Measurements from ENCODE around the gene TEX14. TPM values are rescaled to one million over a fixed set of nuclear protein-coding genes. Genes with fewer than 3 reads are reported as not detected.

The TEX14 gene
- total and polyA plus RNA-seq, 2 donors (not counting 3 experiments of a cell fraction or from before 2014, with no cell fraction given): 0.10 TPM; not detected in 1

DNA sequence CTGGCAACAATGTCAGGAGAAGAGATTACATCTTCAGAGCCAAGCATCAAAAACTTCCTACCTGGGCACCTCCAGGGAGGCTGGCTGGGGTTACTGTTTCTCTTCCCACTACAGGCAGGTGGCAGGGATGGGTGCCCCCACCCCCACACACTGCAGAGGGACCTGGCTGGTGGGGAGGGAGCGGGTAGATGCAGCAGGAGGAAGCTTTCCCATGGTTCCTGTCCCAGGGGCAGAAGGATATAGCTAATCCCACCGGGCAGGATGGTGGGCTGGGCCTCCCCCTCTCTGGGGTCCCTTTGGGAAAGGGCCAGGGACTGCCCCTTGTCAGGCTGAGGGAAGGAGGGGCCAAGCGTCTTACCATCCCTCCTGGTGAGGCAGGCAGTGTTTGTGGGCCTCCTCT lies 160.7 kb downstream of the TEX14 start:
- no peak overlapping the region for H3K9ac ChIP-seq (replicated peaks; ENCODE audit: extremely low read depth, insufficient read depth, low read length)
- H3K27ac ChIP-seq (ENCODE audit: insufficient read depth, low read depth, low read length): no peak overlapping the region
- POLR2A ChIA-PET: no interaction called here
- peaks cover 15% of the 10 kb centered on the region for H3K4me1 ChIP-seq (ENCODE audit: control insufficient read depth, extremely low read depth, insufficient read depth, low read length)
- H3K27me3 ChIP-seq (ENCODE audit: control insufficient read depth in 2 of 2, insufficient read depth in 2 of 2, low read length in 2 of 2): peaks cover under 1 to 2% of the 10 kb centered on the region in 2 experiments
- H3K36me3 ChIP-seq (ENCODE audit: control insufficient read depth in 2 of 2, extremely low read depth in 1 of 2, insufficient read depth in 2 of 2, low read length in 2 of 2): no peaks in the 10 kb centered on the region
- H3K9me3 ChIP-seq (replicated peaks; ENCODE audit: control insufficient read depth, insufficient read depth, low read length): no peaks in the 10 kb centered on the region
- FAIRE-seq: no peak
- BruUV-seq (replicated peaks): no TSS peak
- peak overlapping the region; percentile 88 for H3K4me2 ChIP-seq (ENCODE audit: insufficient read depth, low read length)
- intact Hi-C loops (cut with micrococcal nuclease): no loop called here
- no peaks in the 10 kb centered on the region for H3K9me1 ChIP-seq (replicated peaks; ENCODE audit: control insufficient read depth, extremely low read depth, insufficient read depth, low read length)
- H3K4me3 ChIP-seq (replicated peaks in 1 of 3; ENCODE audit: insufficient read depth in 1 of 3, low read depth in 1 of 3, low read length in 3 of 3): peak overlapping the region in 1 of 3 experiments; percentile 44
- H2AFZ ChIP-seq (ENCODE audit: low read depth, low read length): no peak overlapping the region
- no peak for DNase-seq (ENCODE audit: low read depth, low spot score)
- CTCF ChIA-PET: interaction anchor here (1.5 to 2.3 kb wide), 3 partner anchors 10 to 12 kb away, joined by 6 to 9 read pairs (median 6); no protein-coding TSS in a partner anchor
- no peak for TF ChIP-seq POLR2A (IDR thresholded peaks at IDR 0.05; ENCODE audit: low read depth, low read length)
- no peak for TF ChIP-seq GATA2 (IDR thresholded peaks at IDR 0.05; ENCODE audit: insufficient read depth, insufficient read length, low read depth, low read length)
- no peak for TF ChIP-seq MYC (IDR thresholded peaks at IDR 0.05; ENCODE audit: low read depth, low read length)
- H3K79me2 ChIP-seq (ENCODE audit: control insufficient read depth, insufficient read depth, low read length): no peaks in the 10 kb centered on the region
- no peaks in the 10 kb centered on the region for H4K20me1 ChIP-seq (replicated peaks; ENCODE audit: control insufficient read depth, extremely low read depth, insufficient read depth, low read length)
- dilution Hi-C loops (cut with MboI; ENCODE audit: extremely low pct_ligation_motif_present, low sequenced_read_pairs): no loop called here

DNA sequence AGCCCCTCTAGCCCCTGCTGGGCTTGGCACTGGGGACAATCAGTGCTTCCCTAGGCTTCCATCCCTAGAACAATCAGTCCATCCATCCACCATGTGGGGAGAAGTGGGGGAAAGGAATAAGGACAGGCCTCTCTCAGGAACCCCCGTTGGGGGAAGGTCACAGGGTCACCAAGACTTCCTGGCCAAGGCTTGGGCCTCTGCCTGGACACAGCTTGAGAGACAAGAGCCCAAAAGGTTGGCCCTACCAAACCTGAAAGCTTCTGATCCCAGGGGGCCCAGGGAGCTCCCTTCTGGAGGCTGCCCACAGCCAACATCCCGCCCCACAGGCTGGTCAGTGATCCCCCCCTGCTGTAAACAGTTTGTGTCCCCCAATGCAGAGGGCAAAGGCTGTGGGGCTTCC lies 161.2 kb downstream of the TEX14 start:
- Histone ChIP-seq H3K9me1 (replicated peaks; ENCODE audit: control insufficient read depth, extremely low read depth, insufficient read depth, low read length) (no peaks in the 10 kb centered on the region), H3K4me1 (ENCODE audit: control insufficient read depth, extremely low read depth, insufficient read depth, low read length) (peaks cover 16% of the 10 kb centered on the region), H3K4me3 (replicated peaks in 1 of 3; ENCODE audit: insufficient read depth in 1 of 3, low read depth in 1 of 3, low read length in 3 of 3) (no peak overlapping the region), H2AFZ (ENCODE audit: low read depth, low read length) (no peak overlapping the region), H3K27me3 (ENCODE audit: control insufficient read depth in 2 of 2, insufficient read depth in 2 of 2, low read length in 2 of 2) (peaks cover 0 to 2% of the 10 kb centered on the region in 2 experiments), H3K9me3 (replicated peaks; ENCODE audit: control insufficient read depth, insufficient read depth, low read length) (no peaks in the 10 kb centered on the region), H3K79me2 (ENCODE audit: control insufficient read depth, insufficient read depth, low read length) (no peaks in the 10 kb centered on the region), H3K9ac (replicated peaks; ENCODE audit: extremely low read depth, insufficient read depth, low read length) (no peak overlapping the region), H3K27ac (ENCODE audit: insufficient read depth, low read depth, low read length) (no peak overlapping the region), H3K4me2 (ENCODE audit: insufficient read depth, low read length) (no peak overlapping the region), H4K20me1 (replicated peaks; ENCODE audit: control insufficient read depth, extremely low read depth, insufficient read depth, low read length) (no peaks in the 10 kb centered on the region), H3K36me3 (ENCODE audit: control insufficient read depth in 2 of 2, extremely low read depth in 1 of 2, insufficient read depth in 2 of 2, low read length in 2 of 2) (no peaks in the 10 kb centered on the region)
- POLR2A ChIA-PET: no interaction called here
- no peak for TF ChIP-seq JUN (IDR thresholded peaks at IDR 0.05; ENCODE audit: borderline replicate concordance, insufficient read depth, insufficient read length, low read depth)
- TF ChIP-seq POLR2A (IDR thresholded peaks at IDR 0.05; ENCODE audit: low read depth, low read length): no peak
- TF ChIP-seq EZH2 (IDR thresholded peaks at IDR 0.05; ENCODE audit: borderline replicate concordance, low read depth, low read length, severe bottlenecking): no peak
- TF ChIP-seq, protein P1, sequence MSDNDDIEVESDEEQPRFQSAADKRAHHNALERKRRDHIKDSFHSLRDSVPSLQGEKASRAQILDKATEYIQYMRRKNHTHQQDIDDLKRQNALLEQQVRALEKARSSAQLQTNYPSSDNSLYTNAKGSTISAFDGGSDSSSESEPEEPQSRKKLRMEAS (IDR thresholded peaks at IDR 0.05; ENCODE audit: insufficient read depth, insufficient read length): no peak
- TF ChIP-seq, protein P2, sequence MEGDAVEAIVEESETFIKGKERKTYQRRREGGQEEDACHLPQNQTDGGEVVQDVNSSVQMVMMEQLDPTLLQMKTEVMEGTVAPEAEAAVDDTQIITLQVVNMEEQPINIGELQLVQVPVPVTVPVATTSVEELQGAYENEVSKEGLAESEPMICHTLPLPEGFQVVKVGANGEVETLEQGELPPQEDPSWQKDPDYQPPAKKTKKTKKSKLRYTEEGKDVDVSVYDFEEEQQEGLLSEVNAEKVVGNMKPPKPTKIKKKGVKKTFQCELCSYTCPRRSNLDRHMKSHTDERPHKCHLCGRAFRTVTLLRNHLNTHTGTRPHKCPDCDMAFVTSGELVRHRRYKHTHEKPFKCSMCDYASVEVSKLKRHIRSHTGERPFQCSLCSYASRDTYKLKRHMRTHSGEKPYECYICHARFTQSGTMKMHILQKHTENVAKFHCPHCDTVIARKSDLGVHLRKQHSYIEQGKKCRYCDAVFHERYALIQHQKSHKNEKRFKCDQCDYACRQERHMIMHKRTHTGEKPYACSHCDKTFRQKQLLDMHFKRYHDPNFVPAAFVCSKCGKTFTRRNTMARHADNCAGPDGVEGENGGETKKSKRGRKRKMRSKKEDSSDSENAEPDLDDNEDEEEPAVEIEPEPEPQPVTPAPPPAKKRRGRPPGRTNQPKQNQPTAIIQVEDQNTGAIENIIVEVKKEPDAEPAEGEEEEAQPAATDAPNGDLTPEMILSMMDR (IDR thresholded peaks at IDR 0.05; ENCODE audit: extremely low read depth in 1 of 2, insufficient read depth in 1 of 2, low read depth in 1 of 2, low read length in 2 of 2): no peak
- TF ChIP-seq MYC (IDR thresholded peaks at IDR 0.05; ENCODE audit: low read depth, low read length): no peak
- no peak for TF ChIP-seq POLR2AphosphoS5 (IDR thresholded peaks at IDR 0.05; ENCODE audit: insufficient read depth, low read depth, low read length)
- no peak for TF ChIP-seq GATA2 (IDR thresholded peaks at IDR 0.05; ENCODE audit: insufficient read depth, insufficient read length, low read depth, low read length)
- no peak for TF ChIP-seq FOS (IDR thresholded peaks at IDR 0.05; ENCODE audit: borderline replicate concordance, insufficient read depth, low read length)
- FAIRE-seq (no peak), DNase-seq (ENCODE audit: low read depth, low spot score) (no peak)
- BruUV-seq (replicated peaks): no TSS peak
- dilution Hi-C loops (cut with MboI; ENCODE audit: extremely low pct_ligation_motif_present, low sequenced_read_pairs) (no loop called here), intact Hi-C loops (cut with micrococcal nuclease) (no loop called here)
- CTCF ChIA-PET: interaction anchor here (0.8 to 2.3 kb wide), 3 partner anchors 10 to 12 kb away, joined by 4 to 6 read pairs (median 6); no protein-coding TSS in a partner anchor

Data from endothelial cell of umbilical vein (primary cell).